ENCODE results near the gene CD151. TPM values are rescaled to one million over a fixed set of nuclear protein-coding genes. Genes with fewer than 3 reads are reported as not detected.

Gene CD151
- total RNA-seq, 4 donors from 2014 or later: 102 to 277 (median 237) TPM

DNA sequence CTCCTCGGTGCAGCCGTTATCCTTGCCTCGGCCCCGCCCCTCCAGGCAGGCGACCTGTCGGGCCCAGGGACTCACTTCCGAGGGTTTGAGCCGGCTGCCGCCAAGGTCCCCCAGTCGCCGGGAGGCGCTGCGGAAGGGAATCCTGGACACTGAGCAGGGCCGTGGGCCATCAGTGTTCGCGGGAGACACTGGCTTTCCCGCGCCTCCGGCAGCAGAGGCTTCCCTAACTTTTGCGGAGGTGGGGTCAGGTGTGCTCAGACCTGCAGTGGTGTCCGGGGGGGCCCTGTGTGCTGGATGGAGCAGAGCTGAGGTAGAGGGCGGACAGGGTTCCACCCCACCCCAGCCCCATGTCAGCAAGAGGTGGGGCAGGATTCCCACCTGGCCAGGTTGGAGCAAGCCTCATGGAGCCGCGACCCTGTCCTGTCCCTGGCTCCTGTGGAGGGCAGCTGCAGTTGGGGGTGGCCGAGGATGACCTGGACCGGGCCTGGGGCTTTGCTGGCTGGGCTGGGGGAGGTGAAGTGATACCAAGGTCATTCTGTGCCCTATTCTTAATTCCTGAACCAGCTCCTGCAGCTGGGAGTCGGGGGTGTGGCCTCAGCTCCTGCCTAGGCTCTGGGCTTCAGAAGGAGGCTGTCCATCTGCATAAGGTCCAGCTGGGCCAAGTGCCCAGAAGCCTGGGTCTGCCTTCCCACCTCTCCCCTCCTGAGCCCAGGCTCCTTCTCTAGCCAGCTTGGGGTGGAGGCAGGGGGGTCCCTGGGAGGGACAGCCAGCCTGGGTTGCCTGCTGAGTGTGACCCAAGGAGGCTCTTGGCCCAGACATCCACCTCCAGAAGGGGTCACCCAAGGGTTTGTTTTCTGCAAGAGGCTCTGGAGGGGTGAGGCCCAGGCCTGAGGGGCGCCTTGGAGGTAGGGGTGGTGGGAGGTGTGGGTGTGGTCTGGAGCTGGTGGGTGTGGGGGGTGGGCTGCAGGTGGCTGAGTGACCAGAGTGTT is 18.3 kb downstream of the CD151 start:
- H3K27me3 ChIP-seq: peaks cover 0 to 10% of the 10 kb centered on the region in 2 donors
- H3K4me3 ChIP-seq: no peak overlapping the region
- H3K27ac ChIP-seq: no peak overlapping the region
- TF ChIP-seq POLR2A (IDR thresholded peaks at IDR 0.05): no peak
- TF ChIP-seq, protein P1, sequence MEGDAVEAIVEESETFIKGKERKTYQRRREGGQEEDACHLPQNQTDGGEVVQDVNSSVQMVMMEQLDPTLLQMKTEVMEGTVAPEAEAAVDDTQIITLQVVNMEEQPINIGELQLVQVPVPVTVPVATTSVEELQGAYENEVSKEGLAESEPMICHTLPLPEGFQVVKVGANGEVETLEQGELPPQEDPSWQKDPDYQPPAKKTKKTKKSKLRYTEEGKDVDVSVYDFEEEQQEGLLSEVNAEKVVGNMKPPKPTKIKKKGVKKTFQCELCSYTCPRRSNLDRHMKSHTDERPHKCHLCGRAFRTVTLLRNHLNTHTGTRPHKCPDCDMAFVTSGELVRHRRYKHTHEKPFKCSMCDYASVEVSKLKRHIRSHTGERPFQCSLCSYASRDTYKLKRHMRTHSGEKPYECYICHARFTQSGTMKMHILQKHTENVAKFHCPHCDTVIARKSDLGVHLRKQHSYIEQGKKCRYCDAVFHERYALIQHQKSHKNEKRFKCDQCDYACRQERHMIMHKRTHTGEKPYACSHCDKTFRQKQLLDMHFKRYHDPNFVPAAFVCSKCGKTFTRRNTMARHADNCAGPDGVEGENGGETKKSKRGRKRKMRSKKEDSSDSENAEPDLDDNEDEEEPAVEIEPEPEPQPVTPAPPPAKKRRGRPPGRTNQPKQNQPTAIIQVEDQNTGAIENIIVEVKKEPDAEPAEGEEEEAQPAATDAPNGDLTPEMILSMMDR (IDR thresholded peaks at IDR 0.05): peak in 1 of 6 experiments; percentile 11
- no peaks in the 10 kb centered on the region for H3K9me3 ChIP-seq
- peaks cover 0 to 36% (median 18%) of the 10 kb centered on the region in 4 donors for H3K4me1 ChIP-seq
- H3K36me3 ChIP-seq: no peaks in the 10 kb centered on the region
- no peak for DNase-seq

DNA sequence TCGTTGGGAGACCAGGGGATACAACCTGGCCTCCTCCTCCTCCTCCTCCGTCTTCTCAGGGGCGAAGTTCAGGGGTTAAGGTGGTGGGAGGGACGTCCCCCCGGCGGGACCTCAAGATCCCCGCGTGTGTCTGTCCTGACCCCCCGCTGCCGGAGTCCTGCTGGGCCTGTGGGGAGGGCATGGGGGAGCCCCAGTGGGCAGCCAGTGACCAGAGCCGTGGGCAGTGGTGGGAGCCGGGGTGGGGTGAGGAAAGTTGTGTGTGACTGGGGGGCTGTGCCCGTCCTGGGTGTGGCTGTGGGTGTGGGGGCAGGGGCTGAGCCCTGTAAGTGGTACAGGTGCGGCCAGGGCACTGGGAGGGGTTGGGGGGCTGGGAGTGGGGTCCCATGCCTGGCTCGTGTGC is 20.0 kb downstream of the CD151 start:
- Histone ChIP-seq H3K27me3 (peaks cover 0 to 10% of the 10 kb centered on the region in 2 donors), H3K27ac (no peak overlapping the region), H3K36me3 (no peaks in the 10 kb centered on the region), H3K9me3 (no peaks in the 10 kb centered on the region), H3K4me1 (peaks cover 0 to 34% (median 15%) of the 10 kb centered on the region in 4 donors), H3K4me3 (no peak overlapping the region)
- DNase-seq: no peak
- TF ChIP-seq POLR2A (IDR thresholded peaks at IDR 0.05): no peak
- TF ChIP-seq, protein P1 (IDR thresholded peaks at IDR 0.05): no peak

DNA sequence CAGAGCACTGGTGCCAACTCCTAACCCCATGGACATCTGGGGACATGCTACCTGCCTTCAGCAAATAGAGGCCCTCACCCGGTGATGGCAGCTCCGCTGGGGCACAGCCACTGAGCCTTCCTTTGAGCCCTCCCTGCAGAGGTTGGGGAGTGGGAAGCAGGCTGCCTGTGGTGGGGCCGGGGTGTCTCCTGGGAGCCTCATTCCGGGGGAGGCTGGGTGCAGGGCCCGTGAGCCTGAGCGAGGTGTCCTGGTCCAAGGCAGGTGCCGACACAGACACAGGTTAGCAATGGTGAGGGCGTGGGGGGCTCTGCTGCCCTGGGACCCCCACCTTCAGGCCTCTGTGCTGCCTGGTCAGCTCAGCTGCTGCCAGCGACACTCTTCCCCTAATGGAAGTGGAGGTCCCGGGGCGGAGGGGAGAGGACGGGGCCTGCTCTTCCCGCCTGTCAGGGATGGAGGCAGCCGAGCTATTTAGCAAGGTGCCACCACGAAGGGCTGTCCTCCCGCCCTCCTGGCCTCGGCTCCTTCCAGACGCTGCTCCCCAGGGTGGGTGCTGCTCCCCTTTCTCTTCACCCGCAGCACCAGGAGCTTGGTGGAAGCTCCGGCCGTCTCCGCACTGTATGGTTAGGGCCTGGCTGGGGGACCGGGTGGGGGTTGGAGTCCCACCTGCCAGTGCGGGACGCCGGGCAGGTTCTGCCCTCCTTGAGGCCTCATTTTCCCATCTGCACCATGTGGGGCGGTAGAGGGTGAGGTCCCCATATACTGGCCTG is 21.1 kb downstream of the CD151 start:
- peaks cover 0 to 25% (median 8%) of the 10 kb centered on the region in 4 donors for H3K4me1 ChIP-seq
- DNase-seq: no peak
- H3K4me3 ChIP-seq: no peak overlapping the region
- TF ChIP-seq POLR2A (IDR thresholded peaks at IDR 0.05): no peak
- TF ChIP-seq, protein P1 (IDR thresholded peaks at IDR 0.05): no peak
- H3K27me3 ChIP-seq: peaks cover 0 to 6% of the 10 kb centered on the region in 2 donors
- H3K36me3 ChIP-seq: no peaks in the 10 kb centered on the region
- no peak overlapping the region for H3K27ac ChIP-seq
- no peaks in the 10 kb centered on the region for H3K9me3 ChIP-seq

DNA sequence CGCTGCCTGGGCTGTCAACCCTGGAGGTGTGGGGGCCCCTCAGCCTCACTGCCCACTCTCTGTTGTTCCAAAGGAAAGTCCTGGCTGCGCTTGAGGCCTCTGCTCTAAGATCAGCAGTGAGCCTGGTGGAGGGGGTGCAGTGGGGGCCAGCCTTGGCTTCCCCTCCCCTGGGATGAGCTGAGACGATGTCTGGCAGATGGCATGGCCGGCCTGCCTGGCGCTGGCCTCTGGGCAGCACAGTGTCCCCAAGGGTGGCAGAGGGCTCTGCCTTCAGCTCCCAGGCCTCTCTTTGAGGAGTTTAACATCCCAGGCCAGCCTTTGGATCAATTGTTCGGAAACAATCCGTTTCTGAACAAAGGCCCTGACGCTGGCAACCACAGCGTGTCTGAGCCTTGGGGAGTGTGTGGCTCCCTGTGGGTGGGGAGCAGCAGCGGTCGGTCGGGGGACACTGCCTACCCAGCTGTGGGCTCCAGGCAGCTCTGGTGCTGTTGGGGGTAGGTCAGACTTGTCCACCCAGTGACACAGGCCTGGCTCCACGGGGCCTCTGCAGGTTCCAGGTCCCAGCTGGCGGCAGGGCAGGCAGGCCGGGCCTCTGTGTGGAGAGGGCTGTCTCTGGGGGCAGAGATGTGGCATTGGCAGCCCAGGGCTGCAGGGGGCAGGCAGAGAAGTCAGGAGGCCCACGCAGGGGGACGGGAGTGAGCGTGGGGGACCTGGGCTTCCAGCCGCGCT is 22.0 kb downstream of the CD151 start:
- H3K4me1 ChIP-seq: peaks cover 0 to 27% (median 2%) of the 10 kb centered on the region in 4 donors
- no peak for DNase-seq
- TF ChIP-seq, protein P1 (IDR thresholded peaks at IDR 0.05): no peak
- TF ChIP-seq POLR2A (IDR thresholded peaks at IDR 0.05): no peak

DNA sequence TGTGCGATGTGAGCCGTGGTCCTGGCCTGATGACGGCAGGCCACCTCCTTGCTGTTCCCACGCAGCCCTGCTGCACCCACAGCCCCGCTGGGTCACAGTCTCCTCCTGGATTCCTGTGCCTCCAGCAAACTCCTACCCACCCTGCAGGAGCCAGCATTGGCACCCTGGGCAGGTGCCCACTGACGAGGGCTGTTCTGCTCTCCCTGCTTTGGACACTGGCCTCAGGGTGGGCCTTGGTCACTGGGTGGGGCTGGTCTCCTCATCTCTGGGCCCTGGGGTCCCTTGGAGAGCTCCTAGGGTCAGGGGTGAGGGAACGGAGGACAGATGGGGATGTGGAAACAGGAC is 22.6 kb downstream of the CD151 start:
- TF ChIP-seq POLR2A (IDR thresholded peaks at IDR 0.05): no peak
- TF ChIP-seq, protein P1 (IDR thresholded peaks at IDR 0.05): no peak
- Histone ChIP-seq H3K4me3 (no peak overlapping the region), H3K9me3 (no peaks in the 10 kb centered on the region), H3K27ac (no peak overlapping the region), H3K36me3 (no peaks in the 10 kb centered on the region), H3K27me3 (no peaks in the 10 kb centered on the region), H3K4me1 (peaks cover 0 to 27% (median 0%) of the 10 kb centered on the region in 4 donors)
- no peak for DNase-seq

More for the DNA sequence above, 22.0 kb downstream of the CD151 start:
- Histone ChIP-seq H3K9me3 (no peaks in the 10 kb centered on the region), H3K4me3 (no peak overlapping the region), H3K27me3 (no peaks in the 10 kb centered on the region), H3K27ac (no peak overlapping the region), H3K36me3 (no peaks in the 10 kb centered on the region)
